DND-41 (cell line): ENCODE results near the gene PXMP4.

ENCODE experiments used
- ATAC-seq: fragments of 200-7000 bp; cut with Tn5 transposase; 3 replicates; pipeline ENCODE4 v1.9.1; 2021; ENCODE audit warnings: low read depth; ENCODE audit not compliant: insufficient read depth
- DNase-seq: peaks from one replicate; pipeline ENCODE4 v3.0.0-alpha.2; 2020
- H2AFZ ChIP-seq: 2 replicates; pipeline ENCODE4 v1.6.0; 2012; ENCODE audit warnings: low read depth, low read length
- H3K27ac ChIP-seq: 2 replicates; pipeline ENCODE4 v1.5.1; 2012; ENCODE audit warnings: low read length, inconsistent platforms
- H3K27me3 ChIP-seq: fragments of 200-600 bp; sonication (generic); 2 replicates; pipeline ENCODE4 v1.6.0; 2012; ENCODE audit warnings: low read length, mild to moderate bottlenecking, inconsistent platforms; ENCODE audit not compliant: insufficient read depth, poor library complexity
- H3K36me3 ChIP-seq: 2 replicates; pipeline ENCODE4 v1.5.1; 2012; ENCODE audit warnings: low read length, inconsistent platforms; ENCODE audit not compliant: insufficient read depth
- H3K4me1 ChIP-seq: 2 replicates; pipeline ENCODE4 v1.5.1; 2012; ENCODE audit warnings: mild to moderate bottlenecking, low read length; ENCODE audit not compliant: insufficient read depth
- H3K4me2 ChIP-seq: 2 replicates; pipeline ENCODE4 v1.6.0; 2012; ENCODE audit warnings: mild to moderate bottlenecking, moderate library complexity, low read length, inconsistent platforms; ENCODE audit not compliant: insufficient read depth
- H3K4me3 ChIP-seq, 2 experiments: fragments of 200-600 bp in 1 of 2; shearing (Covaris generic) in 1 of 2; 2 replicates each; pipeline ENCODE4 v1.5.1; 2012 to 2016; ENCODE audit warnings: inconsistent platforms in 2 of 2, low read length in 2 of 2, mild to moderate bottlenecking in 2 of 2, low read depth in 1 of 2, moderate library complexity in 1 of 2
- H3K79me2 ChIP-seq: 2 replicates; pipeline ENCODE4 v1.6.0; 2012; ENCODE audit warnings: low read length, inconsistent platforms; ENCODE audit not compliant: insufficient read depth
- H3K9ac ChIP-seq: 2 replicates; pipeline ENCODE4 v1.6.0; 2012; ENCODE audit warnings: low read depth, mild to moderate bottlenecking, inconsistent platforms, low read length, moderate library complexity
- H3K9me3 ChIP-seq: 2 replicates; pipeline ENCODE4 v1.5.1; 2012; ENCODE audit warnings: low read length, moderate library complexity, mild to moderate bottlenecking, inconsistent platforms; ENCODE audit not compliant: insufficient read depth, severe bottlenecking
- H4K20me1 ChIP-seq: 2 replicates; pipeline ENCODE4 v1.6.0; 2012; ENCODE audit warnings: low read length; ENCODE audit not compliant: insufficient read depth
- CTCF ChIP-seq: IDR thresholded peaks from 2 replicates; pipeline ENCODE4 v1.5.1; 2012; ENCODE audit warnings: borderline replicate concordance, low read length, moderate library complexity, mild to moderate bottlenecking; ENCODE audit not compliant: poor library complexity, severe bottlenecking; ENCODE audit errors: extremely low read depth
- EZH2 ChIP-seq: IDR thresholded peaks from 3 replicates; pipeline ENCODE4 v1.6.1; 2012; ENCODE audit warnings: borderline replicate concordance, low read depth, mild to moderate bottlenecking, moderate library complexity, low read length, inconsistent platforms; ENCODE audit not compliant: severe bottlenecking

The PXMP4 gene

DNA sequence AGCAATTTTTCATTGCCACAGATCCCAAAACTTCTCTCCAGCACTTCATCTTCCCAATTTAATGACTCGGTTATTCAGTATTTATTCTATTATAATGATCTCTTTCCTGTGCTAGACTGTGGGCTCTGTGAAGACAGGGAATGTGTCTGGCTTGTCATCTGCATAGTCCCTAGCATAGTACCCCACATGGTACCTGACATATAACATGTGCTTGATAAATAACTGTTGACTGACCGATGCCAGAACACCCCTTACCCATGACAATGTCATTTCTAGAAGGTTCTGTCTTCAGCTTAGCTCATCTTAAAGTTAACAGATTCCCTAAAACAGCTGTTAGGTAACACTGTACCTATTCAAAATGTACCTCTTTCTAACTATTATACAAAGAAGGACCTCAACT is 3.6 kb downstream of the PXMP4 start:
- Histone ChIP-seq H3K27ac (no peak overlapping the region), H3K4me2 (no peak overlapping the region), H3K4me1 (peaks cover 26% of the 10 kb centered on the region), H4K20me1 (no peaks in the 10 kb centered on the region), H3K4me3 (no peak overlapping the region), H3K9me3 (no peaks in the 10 kb centered on the region), H3K27me3 (no peaks in the 10 kb centered on the region), H3K79me2 (peaks cover 18% of the 10 kb centered on the region), H3K9ac (no peak overlapping the region), H3K36me3 (peaks cover 17% of the 10 kb centered on the region), H2AFZ (no peak overlapping the region)
- no peak for ATAC-seq
- DNase-seq = no peak
- TF ChIP-seq CTCF = no peak
- TF ChIP-seq EZH2 = no peak

GRCh38 chr20:33713865-33714367 is 6.2 kb downstream of the PXMP4 start:
- DNase-seq (no peak), ATAC-seq (no peak)
- Histone ChIP-seq H4K20me1 (no peaks in the 10 kb centered on the region), H3K9me3 (no peaks in the 10 kb centered on the region), H3K27me3 (no peaks in the 10 kb centered on the region), H3K9ac (no peak overlapping the region), H3K27ac (no peak overlapping the region), H3K36me3 (peaks cover 28% of the 10 kb centered on the region), H2AFZ (no peak overlapping the region), H3K79me2 (peaks cover 9% of the 10 kb centered on the region; the same call in 1 of the 2 replicates), H3K4me2 (no peak overlapping the region), H3K4me1 (peaks cover 6% of the 10 kb centered on the region), H3K4me3 (no peak overlapping the region)
- no peak for TF ChIP-seq CTCF
- no peak for TF ChIP-seq EZH2

GRCh38 chr20:33711446-33711738 is 8.7 kb downstream of the PXMP4 start:
- Histone ChIP-seq H3K4me1 (no peaks in the 10 kb centered on the region), H3K4me2 (no peak overlapping the region), H3K4me3 (no peak overlapping the region), H3K79me2 (0 out of 2 replicates have a peak, but pooled peaks cover 4% of the 10 kb centered on the region), H3K9ac (no peak overlapping the region), H3K27ac (no peak overlapping the region), H3K9me3 (no peaks in the 10 kb centered on the region), H3K27me3 (no peaks in the 10 kb centered on the region), H2AFZ (no peak overlapping the region), H3K36me3 (peaks cover 41% of the 10 kb centered on the region), H4K20me1 (no peaks in the 10 kb centered on the region)
- no peak for DNase-seq
- no peak for TF ChIP-seq CTCF
- no peak for ATAC-seq
